NCI-H2107 (cell line): ENCODE data around the gene LILRB5.
"Not testable (repeated sequence)": the region's sequence is repeated elsewhere in the genome, so short reads cannot be mapped to it uniquely, and the experiment has no call there.

Experiments used
- DNase-seq: peaks from one replicate; lab custom pipeline; 2025; lab: John Stamatoyannopoulos, UW

LILRB5 gene

DNA sequence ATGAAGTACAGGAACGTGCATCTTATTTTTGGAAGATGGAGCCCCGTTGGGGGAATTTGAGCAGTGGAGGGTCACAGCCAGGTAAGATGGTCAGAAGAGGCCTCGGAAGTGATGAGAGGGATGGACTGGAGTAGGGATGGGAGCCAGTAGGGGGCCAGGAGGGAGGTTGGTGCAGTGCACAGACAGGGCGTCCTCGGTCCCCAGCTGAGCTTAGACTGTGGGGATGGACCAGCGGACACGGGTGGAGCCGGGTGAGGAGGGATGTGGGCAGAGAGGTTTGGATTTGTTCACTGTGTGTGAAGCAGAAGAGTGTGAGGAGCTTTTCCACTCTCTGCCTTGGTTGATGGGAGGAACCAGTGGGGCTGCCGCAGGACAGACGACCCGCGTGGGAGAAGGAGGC, 45.8 kb downstream of the LILRB5 start:
- no peak for DNase-seq

DNA sequence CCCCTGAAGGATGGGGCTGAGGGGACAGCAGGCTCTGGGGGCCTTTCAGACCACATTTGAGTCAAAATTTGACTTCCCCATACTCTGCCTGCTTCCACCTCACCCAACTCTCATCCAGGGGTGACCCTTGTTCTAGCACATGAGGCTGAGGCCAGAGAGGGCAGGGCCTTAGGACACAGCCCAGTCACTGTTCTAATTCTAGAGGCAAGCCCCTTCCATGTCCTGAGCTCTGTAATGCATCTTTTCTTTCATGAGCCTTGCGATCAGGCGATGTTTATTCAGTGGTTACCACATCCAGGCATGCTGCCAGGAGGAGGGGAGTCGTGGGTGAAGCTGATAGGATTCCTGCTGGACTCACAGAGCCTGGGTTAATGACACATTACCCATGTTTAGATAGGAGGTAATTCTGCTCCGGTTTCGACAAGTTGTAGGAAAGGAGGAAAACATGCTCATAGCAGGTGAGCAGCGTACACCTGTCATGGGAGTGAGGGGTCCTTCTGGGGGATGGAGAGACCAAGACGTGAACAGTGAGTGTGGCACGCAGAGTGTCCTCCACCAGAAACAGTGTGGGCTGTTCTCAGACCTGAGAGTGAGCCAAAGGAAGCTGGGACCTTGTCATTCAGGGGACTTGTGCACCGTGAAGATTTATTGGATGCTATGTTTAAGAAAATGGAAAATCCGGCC, 47.1 kb downstream of the LILRB5 start:
- peak; percentile 89 for DNase-seq

- DNase-seq, result no peak
These were observed 47.8 kb downstream of the LILRB5 start for GRCh38 chr19:54209058-54209810.

DNA sequence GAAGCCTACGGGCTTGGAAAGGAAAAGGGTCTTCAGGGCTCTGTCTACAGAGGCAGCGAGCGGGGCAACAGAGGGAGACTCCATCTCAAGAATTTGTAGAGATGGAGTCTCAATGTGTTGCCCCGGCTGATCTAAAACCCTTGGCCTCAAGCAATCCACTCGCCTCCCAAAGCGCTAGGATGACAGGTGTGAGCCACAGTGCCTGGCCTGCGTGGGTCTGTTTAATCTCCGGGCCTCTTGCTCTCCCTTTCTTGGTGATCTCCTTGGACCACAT, 48.4 kb downstream of the LILRB5 start:
- DNase-seq, result no peak

DNA sequence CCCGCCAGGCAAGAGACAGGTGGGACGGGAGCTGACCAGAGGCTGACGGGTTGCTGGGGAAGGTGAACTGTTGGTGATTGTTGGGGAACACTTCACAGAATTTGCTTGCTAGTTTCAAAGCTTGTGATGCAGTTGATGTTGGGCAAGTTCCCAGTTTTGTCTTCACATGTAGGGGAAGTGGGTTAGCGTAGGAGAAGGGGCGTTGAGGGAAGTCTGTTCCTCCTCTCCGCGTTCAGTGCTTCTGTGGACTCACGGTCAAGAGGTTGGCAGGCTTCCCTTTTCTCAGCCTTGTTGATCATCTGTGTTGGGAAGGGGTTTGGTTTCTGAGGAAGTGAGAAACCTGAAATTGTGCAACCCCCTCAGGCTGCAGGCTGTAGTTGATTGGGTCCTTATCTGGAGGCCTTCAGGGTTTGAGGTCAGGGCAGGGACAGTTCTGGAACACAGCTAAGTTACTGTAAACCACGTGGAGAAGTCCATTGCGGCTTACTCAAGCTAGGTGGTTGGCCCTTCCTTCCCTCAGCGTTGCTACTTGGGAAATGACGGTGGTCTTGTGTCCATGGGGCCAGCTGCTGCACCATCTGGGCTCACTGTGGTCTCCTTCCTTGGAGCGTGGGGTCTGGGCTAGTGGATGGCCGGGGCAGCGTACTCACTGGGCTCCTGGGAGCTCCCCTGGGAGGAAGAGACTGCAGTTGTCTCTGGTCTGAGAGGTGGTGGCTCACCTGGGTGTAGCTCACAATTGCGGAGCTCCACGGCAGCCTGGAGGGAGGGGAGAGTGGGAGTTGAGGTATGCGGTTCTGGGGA, 48.9 kb downstream of the LILRB5 start:
- DNase-seq, result no peak

DNA sequence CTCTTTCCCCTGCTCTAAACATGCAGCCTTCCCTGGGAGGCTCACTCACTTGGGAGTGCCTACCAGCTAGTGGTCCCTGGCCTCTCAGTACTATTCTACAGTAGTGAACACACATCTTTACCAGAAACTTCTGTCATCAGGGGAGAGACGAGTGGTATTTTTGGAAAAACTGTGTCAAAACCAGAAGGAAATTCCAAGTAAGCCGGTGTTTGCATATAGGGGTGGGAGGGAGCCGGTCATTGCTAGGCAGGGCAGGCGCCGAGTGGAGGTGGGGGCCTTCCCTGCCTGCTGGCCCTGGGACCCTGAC, 49.4 kb downstream of the LILRB5 start:
- no peak for DNase-seq

- not testable (repeated sequence) for DNase-seq
These were observed 49.9 kb downstream of the LILRB5 start for GRCh38 chr19:54207193-54207592.

- DNase-seq, result no peak
These were observed 50.3 kb downstream of the LILRB5 start for GRCh38 chr19:54206831-54207177.

- no peak for DNase-seq
These were observed 50.8 kb downstream of the LILRB5 start for GRCh38 chr19:54206030-54206830.

DNA sequence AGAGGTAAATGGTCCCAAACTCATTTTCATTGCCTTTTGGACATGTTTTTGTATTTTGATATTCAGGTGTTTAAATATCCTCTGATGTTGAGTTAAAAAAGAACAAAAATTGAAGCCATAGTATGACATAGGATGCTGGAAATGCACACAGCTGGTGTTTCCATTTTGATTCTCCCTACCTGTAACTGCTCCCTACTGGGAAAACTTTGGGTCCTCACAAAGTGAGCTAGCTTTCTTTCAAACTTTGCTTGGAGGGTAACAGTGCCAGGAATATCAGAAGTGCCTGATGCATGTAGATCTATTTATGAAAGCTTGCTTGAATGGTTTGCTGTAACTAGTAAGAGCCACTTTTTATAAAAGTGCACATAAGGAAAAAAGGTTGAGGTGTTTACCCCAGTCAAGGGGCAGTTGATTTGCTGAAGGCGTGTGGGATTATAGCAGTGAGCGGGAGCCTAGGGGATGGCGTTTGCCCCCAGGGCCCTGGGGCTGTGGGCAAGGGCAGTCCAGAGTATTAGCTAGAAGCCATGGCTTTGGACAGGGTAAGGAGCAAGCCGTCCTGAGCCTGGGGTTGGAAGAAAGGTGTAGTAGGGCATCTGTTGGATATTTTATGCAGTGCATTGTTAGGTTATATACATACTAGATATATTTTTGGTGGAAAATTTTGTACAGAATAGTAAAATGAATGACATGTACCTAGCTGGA, 52.2 kb downstream of the LILRB5 start:
- no peak for DNase-seq

DNA sequence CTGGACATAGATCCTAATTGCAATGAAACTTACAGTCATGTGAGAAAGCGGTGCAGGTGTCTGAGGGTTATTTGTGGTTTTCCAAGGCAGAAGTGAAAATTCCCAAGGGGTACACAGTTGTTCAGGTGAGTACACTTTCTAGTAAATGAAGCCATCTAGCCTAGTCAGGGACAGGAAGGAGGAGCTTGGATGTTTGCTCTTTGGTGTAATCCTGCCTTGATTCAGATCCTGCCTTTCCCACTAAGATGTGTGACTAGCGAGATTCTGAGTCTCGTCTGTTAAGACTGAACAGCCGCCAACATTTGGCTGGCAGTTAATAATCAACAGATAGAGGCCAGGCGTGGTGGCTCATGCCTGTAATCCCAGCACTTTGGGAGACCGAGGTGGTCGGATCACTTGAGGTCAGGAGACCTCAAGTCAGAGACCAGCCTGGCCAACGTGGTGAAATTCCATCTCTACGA, 53.9 kb downstream of the LILRB5 start:
- no peak for DNase-seq

- DNase-seq, result no peak
These were observed 55.1 kb downstream of the LILRB5 start for GRCh38 chr19:54201980-54202379.

DNA sequence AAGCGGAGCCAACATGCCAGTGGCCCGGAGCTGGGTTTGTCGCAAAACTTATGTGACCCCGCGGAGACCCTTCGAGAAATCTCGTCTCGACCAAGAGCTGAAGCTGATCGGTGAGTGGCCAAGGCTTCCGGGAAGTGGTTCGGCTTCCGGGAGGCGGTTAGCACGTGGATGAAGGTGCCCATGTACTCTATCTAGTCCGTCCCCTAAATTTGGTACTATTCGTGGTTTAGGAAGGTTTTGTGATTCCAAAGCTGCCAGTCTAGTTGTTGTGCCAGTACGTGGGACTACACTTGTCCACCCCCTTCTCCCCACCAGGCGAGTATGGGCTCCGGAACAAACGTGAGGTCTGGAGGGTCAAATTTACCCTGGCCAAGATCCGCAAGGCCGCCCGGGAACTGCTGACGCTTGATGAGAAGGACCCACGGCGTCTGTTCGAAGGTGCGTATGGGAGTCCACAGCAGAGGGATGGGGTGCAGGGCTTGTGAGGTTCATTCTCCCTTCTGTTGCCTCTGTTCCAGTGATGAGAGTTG, 55.8 kb downstream of the LILRB5 start:
- DNase-seq, result no peak
